GM12891 (cell line): Measurements from ENCODE around the gene PMM2.

Experiments used
- DNase-seq: peaks from one replicate; pipeline ENCODE4 v3.0.0; 2011; ENCODE audit warnings: low spot score; ENCODE audit not compliant: insufficient read length
- FAIRE-seq: peaks from 2 replicates; lab custom pipeline; 2011; peaks lifted over from hg19 to GRCh38; lab: Jason Lieb, UNC
- PAX5 ChIP-seq: IDR thresholded peaks from 2 replicates; pipeline ENCODE4 v1.6.1; 2011; ENCODE audit warnings: low read length, moderate library complexity, mild to moderate bottlenecking; ENCODE audit not compliant: insufficient read depth, severe bottlenecking
- POLR2A ChIP-seq: IDR thresholded peaks from 2 replicates; pipeline ENCODE4 v1.6.1; 2011; ENCODE audit warnings: low read depth, low read length, control low read depth
- POLR2AphosphoS5 ChIP-seq: IDR thresholded peaks from 2 replicates; pipeline ENCODE4 v1.6.1; 2011; ENCODE audit warnings: low read depth, low read length, control low read depth
- POU2F2 ChIP-seq: IDR thresholded peaks from 2 replicates; pipeline ENCODE4 v1.6.1; 2011; ENCODE audit warnings: low read depth, mild to moderate bottlenecking, control low read depth, low read length, moderate library complexity
- SPI1 ChIP-seq: IDR thresholded peaks from 2 replicates; pipeline ENCODE4 v1.6.1; 2011; ENCODE audit warnings: low read depth, low read length, control low read depth
- TAF1 ChIP-seq: IDR thresholded peaks from 2 replicates; pipeline ENCODE4 v1.6.1; 2011; ENCODE audit warnings: low read depth, low read length, control low read depth

The PMM2 gene

GRCh38 chr16:8845699-8846298 is 48.2 kb downstream of the PMM2 start:
- FAIRE-seq = no peak
- DNase-seq = no peak
- TF ChIP-seq POLR2AphosphoS5 (no peak), POLR2A (no peak), POU2F2 (no peak), SPI1 (no peak), PAX5 (no peak), TAF1 (no peak)

- FAIRE-seq = no peak
- no peak for DNase-seq
- TF ChIP-seq POLR2A = peak; percentile 26; the same call in 1 of the 2 replicates
- no peak for TF ChIP-seq SPI1
Observed at GRCh38 chr16:8846401-8846932, 48.8 kb downstream of the PMM2 start.

GRCh38 chr16:8847145-8847544 is 49.5 kb downstream of the PMM2 start:
- TF ChIP-seq SPI1 (no peak), POLR2A (no peak), POLR2AphosphoS5 (no peak), TAF1 (no peak), PAX5 (no peak), POU2F2 (no peak)
- DNase-seq (no peak), FAIRE-seq (no peak)

- TF ChIP-seq POLR2AphosphoS5 (0 out of 2 replicates have a peak, but pooled peaks have one; percentile 16), TAF1 (no peak)
- no peak for DNase-seq
- FAIRE-seq = no peak
Observed at GRCh38 chr16:8847623-8848022, 50.0 kb downstream of the PMM2 start.

GRCh38 chr16:8848231-8848938 is 50.7 kb downstream of the PMM2 start:
- no peak for DNase-seq
- TF ChIP-seq POLR2A (peak; percentile 31), PAX5 (no peak), POLR2AphosphoS5 (0 out of 2 replicates have a peak, but pooled peaks have one; percentile 14)
- no peak for FAIRE-seq

- DNase-seq = peak; percentile 5
- TF ChIP-seq TAF1 (no peak), POLR2AphosphoS5 (0 out of 2 replicates have a peak, but pooled peaks have one; percentile 45), SPI1 (no peak)
Observed at GRCh38 chr16:8848939-8849391, 51.3 kb downstream of the PMM2 start.

GRCh38 chr16:8849411-8850011 is 51.9 kb downstream of the PMM2 start:
- no peak for FAIRE-seq
- TF ChIP-seq POU2F2 (no peak; the same call in 1 of the 2 replicates), POLR2A (peak; percentile 66; the same call in 1 of the 2 replicates)
- DNase-seq = peak; percentile 5

More at GRCh38 chr16:8848939-8849391, 51.3 kb downstream of the PMM2 start:
- FAIRE-seq = no peak

GRCh38 chr16:8850279-8850885 is 52.7 kb downstream of the PMM2 start:
- TF ChIP-seq SPI1 (peak; percentile 58; the same call in 1 of the 2 replicates), POLR2AphosphoS5 (peak; percentile 67; the same call in 1 of the 2 replicates), POU2F2 (no peak), POLR2A (no peak; the same call in none of the 2 replicates)
- peak; percentile 19 for DNase-seq
- FAIRE-seq = no peak

GRCh38 chr16:8851761-8852403 is 54.2 kb downstream of the PMM2 start:
- no peak for FAIRE-seq
- TF ChIP-seq PAX5 (no peak), POLR2AphosphoS5 (no peak), POU2F2 (no peak), POLR2A (no peak), TAF1 (no peak), SPI1 (no peak)

GRCh38 chr16:8852534-8852933 is 54.9 kb downstream of the PMM2 start:
- FAIRE-seq = no peak
- no peak for TF ChIP-seq SPI1
- TF ChIP-seq POLR2AphosphoS5 = no peak
- no peak for TF ChIP-seq TAF1
- TF ChIP-seq PAX5 = no peak
- no peak for DNase-seq

More at GRCh38 chr16:8851761-8852403, 54.2 kb downstream of the PMM2 start:
- peak; percentile 4 for DNase-seq
